Keratinocyte (primary cell): ENCODE data around the gene S100B. TPM values are rescaled to one million over a fixed set of nuclear protein-coding genes. Genes with fewer than 3 reads are reported as not detected.

Source experiments
- DNase-seq: peaks from one replicate; pipeline ENCODE4 v3.0.0-alpha.2; 2011; ENCODE audit warnings: low read depth, missing footprints, low spot score
- FAIRE-seq: peaks from 2 replicates; lab custom pipeline; 2011; peaks lifted over from hg19 to GRCh38; lab: Jason Lieb, UNC
- H2AFZ ChIP-seq: 2 replicates; pipeline ENCODE4 v1.6.0; 2012; ENCODE audit warnings: low read length, control low read depth, inconsistent platforms; ENCODE audit not compliant: control insufficient read depth
- H3K27ac ChIP-seq: 2 replicates; pipeline ENCODE4 v1.5.1; 2011; ENCODE audit warnings: low read length; ENCODE audit not compliant: control insufficient read depth, insufficient read depth
- H3K27me3 ChIP-seq: 3 replicates; pipeline ENCODE4 v1.6.0; 2011; ENCODE audit warnings: low read length; ENCODE audit not compliant: control insufficient read depth, insufficient read depth; ENCODE audit errors: extremely low read depth
- H3K36me3 ChIP-seq, 2 experiments: 2 replicates in 1 of 2; 3 replicates in 1 of 2; pipeline ENCODE4 v1.5.1; 2011; ENCODE audit warnings: low read length in 2 of 2, mild to moderate bottlenecking in 1 of 2; ENCODE audit not compliant: control insufficient read depth in 2 of 2, insufficient read depth in 2 of 2; ENCODE audit errors: extremely low read depth in 1 of 2
- H3K4me1 ChIP-seq: 3 replicates; pipeline ENCODE4 v1.5.1; 2011; ENCODE audit warnings: low read length; ENCODE audit not compliant: control insufficient read depth, insufficient read depth; ENCODE audit errors: extremely low read depth
- H3K4me2 ChIP-seq: 3 replicates; pipeline ENCODE4 v1.6.0; 2011; ENCODE audit warnings: low read depth, low read length; ENCODE audit not compliant: control insufficient read depth, insufficient read depth; ENCODE audit errors: extremely low read depth
- H3K4me3 ChIP-seq, 3 experiments: fragments of 200-600 bp in 1 of 3; sonication (generic) in 1 of 3; 2 replicates in 2 of 3; 3 replicates in 1 of 3; pipeline ENCODE4 v1.5.1; 2011 to 2016; ENCODE audit warnings: low read length in 3 of 3, mild to moderate bottlenecking in 3 of 3, control low read depth in 2 of 3, inconsistent platforms in 1 of 3, low read depth in 1 of 3, mixed read lengths in 1 of 3, mixed run types in 1 of 3, moderate library complexity in 1 of 3; ENCODE audit not compliant: control insufficient read depth in 2 of 3, insufficient read depth in 2 of 3; ENCODE audit errors: extremely low read depth in 1 of 3
- H3K79me2 ChIP-seq: 2 replicates; pipeline ENCODE4 v1.6.0; 2012; ENCODE audit warnings: low read length; ENCODE audit not compliant: control insufficient read depth, insufficient read depth
- H3K9ac ChIP-seq: 3 replicates; pipeline ENCODE4 v1.6.0; 2011; ENCODE audit warnings: low read length; ENCODE audit not compliant: control insufficient read depth, insufficient read depth; ENCODE audit errors: extremely low read depth
- H3K9me1 ChIP-seq: 3 replicates; pipeline ENCODE4 v1.6.0; 2011; ENCODE audit warnings: low read length; ENCODE audit not compliant: control insufficient read depth, insufficient read depth; ENCODE audit errors: extremely low read depth
- H3K9me3 ChIP-seq: 2 replicates; pipeline ENCODE4 v1.5.1; 2012; ENCODE audit warnings: low read depth, low read length; ENCODE audit not compliant: control insufficient read depth
- H4K20me1 ChIP-seq: 3 replicates; pipeline ENCODE4 v1.6.0; 2011; ENCODE audit warnings: low read length; ENCODE audit not compliant: control insufficient read depth, insufficient read depth; ENCODE audit errors: extremely low read depth
- EZH2 ChIP-seq: IDR thresholded peaks from one replicate; pipeline ENCODE4 v1.6.1; 2012; ENCODE audit warnings: inconsistent platforms, mild to moderate bottlenecking, low read length, moderate library complexity
- dilution Hi-C: fragments of 300-500 bp; cut with MboI; formaldehyde crosslinking; loops from one replicate; pipeline ENCODE4 v1.7.0; 2020; ENCODE audit warnings: low sequenced_read_pairs; ENCODE audit not compliant: extremely low pct_ligation_motif_present
- polyA plus RNA-seq, 5 experiments: library from polyadenylated mRNA; depleted of rRNA in 3 of 5; stranded (reverse) in 3 of 5; stranded (forward) in 1 of 5; unstranded in 1 of 5; fragments of >200 nt; gene quantifications; 1 replicate in 1 of 5; 2 replicates in 3 of 5; 3 replicates in 1 of 5; pipeline versions ENCODE4 v1.2.1 to v1.2.3, GENCODE V29; 2011 to 2012; ENCODE audit warnings: missing spikeins in 2 of 5, low read depth in 1 of 5, low replicate concordance in 1 of 5
- TF ChIP-seq, protein P1 (sequence below), 3 experiments: IDR thresholded peaks in 1 of 3; conservative IDR thresholded peaks in 1 of 3; optimal IDR thresholded peaks in 1 of 3; 2 replicates in 2 of 3; 3 replicates in 1 of 3; pipeline versions ENCODE3 to v1.5.1; 2011; ENCODE audit warnings: low read length in 3 of 3, mild to moderate bottlenecking in 3 of 3, moderate library complexity in 2 of 3, control low read depth in 1 of 3, inconsistent platforms in 1 of 3; ENCODE audit not compliant: insufficient read depth in 2 of 3; ENCODE audit errors: extremely low read depth in 1 of 3

The S100B gene
- polyA plus RNA-seq, 1 donor (not counting 4 experiments of a cell fraction or from before 2014, with no cell fraction given): not detected

DNA sequence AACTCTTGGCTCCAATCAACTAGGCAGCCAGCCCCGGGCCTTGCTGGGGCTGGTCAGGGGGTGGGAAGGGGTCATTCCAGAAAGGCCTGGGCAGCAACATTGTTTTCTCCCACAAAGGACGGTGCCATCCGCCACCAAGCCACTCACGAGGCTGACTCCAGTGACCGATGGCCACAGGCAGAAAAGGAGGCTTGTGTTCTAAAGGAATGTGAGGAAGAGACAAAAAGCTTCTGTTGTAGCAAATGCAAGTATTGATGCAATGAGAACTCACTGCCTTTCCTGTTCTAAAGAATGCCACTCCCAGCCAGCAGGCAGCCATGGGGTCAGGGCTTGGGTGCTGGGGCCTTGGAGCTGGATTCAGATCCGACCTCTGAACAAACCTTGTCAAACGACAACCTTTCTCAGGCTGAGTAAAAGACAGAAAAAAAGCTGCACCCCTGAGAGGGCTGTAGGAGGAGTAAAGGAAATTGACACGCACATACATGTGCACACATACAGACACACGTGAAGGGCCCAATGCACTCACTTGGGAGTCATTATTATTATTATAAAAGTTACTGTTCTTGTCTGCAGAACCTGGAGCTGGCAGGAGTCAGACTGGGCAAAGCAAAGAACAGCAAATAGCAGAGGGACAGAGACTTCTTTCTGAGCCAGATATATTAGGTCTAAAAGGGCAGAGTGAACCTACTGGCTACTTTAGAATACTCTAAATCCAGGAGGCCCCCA lies 16.7 kb upstream of the S100B start:
- Histone ChIP-seq H3K27ac (no peak overlapping the region), H2AFZ (no peak overlapping the region)
- FAIRE-seq: no peak

GRCh38 chr21:46620846-46621245 lies 16.0 kb upstream of the S100B start:
- Histone ChIP-seq H3K36me3 (no peaks in the 10 kb centered on the region), H3K27me3 (no peaks in the 10 kb centered on the region), H3K9ac (no peak overlapping the region), H3K4me3 (no peak overlapping the region), H3K9me1 (no peaks in the 10 kb centered on the region), H3K4me1 (no peaks in the 10 kb centered on the region), H3K27ac (no peak overlapping the region), H3K4me2 (no peak overlapping the region), H3K79me2 (no peaks in the 10 kb centered on the region), H2AFZ (no peak overlapping the region), H3K9me3 (peaks cover 5% of the 10 kb centered on the region), H4K20me1 (no peaks in the 10 kb centered on the region)
- DNase-seq (no peak), FAIRE-seq (no peak)
- no peak for TF ChIP-seq EZH2
- TF ChIP-seq, protein P1, sequence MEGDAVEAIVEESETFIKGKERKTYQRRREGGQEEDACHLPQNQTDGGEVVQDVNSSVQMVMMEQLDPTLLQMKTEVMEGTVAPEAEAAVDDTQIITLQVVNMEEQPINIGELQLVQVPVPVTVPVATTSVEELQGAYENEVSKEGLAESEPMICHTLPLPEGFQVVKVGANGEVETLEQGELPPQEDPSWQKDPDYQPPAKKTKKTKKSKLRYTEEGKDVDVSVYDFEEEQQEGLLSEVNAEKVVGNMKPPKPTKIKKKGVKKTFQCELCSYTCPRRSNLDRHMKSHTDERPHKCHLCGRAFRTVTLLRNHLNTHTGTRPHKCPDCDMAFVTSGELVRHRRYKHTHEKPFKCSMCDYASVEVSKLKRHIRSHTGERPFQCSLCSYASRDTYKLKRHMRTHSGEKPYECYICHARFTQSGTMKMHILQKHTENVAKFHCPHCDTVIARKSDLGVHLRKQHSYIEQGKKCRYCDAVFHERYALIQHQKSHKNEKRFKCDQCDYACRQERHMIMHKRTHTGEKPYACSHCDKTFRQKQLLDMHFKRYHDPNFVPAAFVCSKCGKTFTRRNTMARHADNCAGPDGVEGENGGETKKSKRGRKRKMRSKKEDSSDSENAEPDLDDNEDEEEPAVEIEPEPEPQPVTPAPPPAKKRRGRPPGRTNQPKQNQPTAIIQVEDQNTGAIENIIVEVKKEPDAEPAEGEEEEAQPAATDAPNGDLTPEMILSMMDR (optimal IDR thresholded peaks at IDR 0.05 in 1 of 3, IDR thresholded peaks at IDR 0.05 in 1 of 3, conservative IDR thresholded peaks at IDR 0.05 in 1 of 3; ENCODE audit: extremely low read depth in 1 of 3, insufficient read depth in 2 of 3, low read length in 3 of 3): no peak
- dilution Hi-C loops: no loop called here

More for the DNA sequence above, 16.7 kb upstream of the S100B start:
- H3K36me3 ChIP-seq: no peaks in the 10 kb centered on the region
- no peak for DNase-seq
- peaks cover 5% of the 10 kb centered on the region for H3K9me3 ChIP-seq
- H3K9me1 ChIP-seq: no peaks in the 10 kb centered on the region
- dilution Hi-C loops: no loop called here
- no peaks in the 10 kb centered on the region for H3K4me1 ChIP-seq
- no peak overlapping the region for H3K4me2 ChIP-seq
- H3K79me2 ChIP-seq: no peaks in the 10 kb centered on the region
- no peaks in the 10 kb centered on the region for H3K27me3 ChIP-seq
- H4K20me1 ChIP-seq: no peaks in the 10 kb centered on the region
- no peak overlapping the region for H3K4me3 ChIP-seq
- H3K9ac ChIP-seq: no peak overlapping the region
- no peak for TF ChIP-seq EZH2
- TF ChIP-seq, protein P1 (optimal IDR thresholded peaks at IDR 0.05 in 1 of 3, IDR thresholded peaks at IDR 0.05 in 1 of 3, conservative IDR thresholded peaks at IDR 0.05 in 1 of 3; ENCODE audit: extremely low read depth in 1 of 3, insufficient read depth in 2 of 3, low read length in 3 of 3): no peak
